ENCODE measurements around the gene LRRC4C.

Gene LRRC4C

GRCh38 chr11:40255457-40255856, 1204.0 kb downstream of the LRRC4C start:
- Histone ChIP-seq H3K4me3 (ENCODE audit: low read length) (no peak overlapping the region), H3K9ac (ENCODE audit: low read length) (no peak overlapping the region), H3K4me1 (ENCODE audit: control insufficient read depth, insufficient read depth, low read length) (no peaks in the 10 kb centered on the region), H3K36me3 (ENCODE audit: control insufficient read depth, insufficient read depth, low read length) (no peaks in the 10 kb centered on the region), H3K27ac (ENCODE audit: low read depth, low read length) (no peak overlapping the region), H3K27me3 (ENCODE audit: control insufficient read depth, insufficient read depth, low read length) (no peaks in the 10 kb centered on the region)

- Histone ChIP-seq H3K4me3 (ENCODE audit: low read length) (no peak overlapping the region), H3K27ac (ENCODE audit: low read depth, low read length) (no peak overlapping the region), H3K4me1 (ENCODE audit: control insufficient read depth, insufficient read depth, low read length) (no peaks in the 10 kb centered on the region), H3K27me3 (ENCODE audit: control insufficient read depth, insufficient read depth, low read length) (no peaks in the 10 kb centered on the region), H3K9ac (ENCODE audit: low read length) (no peak overlapping the region), H3K36me3 (ENCODE audit: control insufficient read depth, insufficient read depth, low read length) (no peaks in the 10 kb centered on the region)
Observed at GRCh38 chr11:40253166-40253565, 1206.3 kb downstream of the LRRC4C start.

GRCh38 chr11:40252236-40252635, 1207.2 kb downstream of the LRRC4C start:
- Histone ChIP-seq H3K36me3 (ENCODE audit: control insufficient read depth, insufficient read depth, low read length) (no peaks in the 10 kb centered on the region), H3K27me3 (ENCODE audit: control insufficient read depth, insufficient read depth, low read length) (no peaks in the 10 kb centered on the region), H3K27ac (ENCODE audit: low read depth, low read length) (no peak overlapping the region), H3K4me1 (ENCODE audit: control insufficient read depth, insufficient read depth, low read length) (no peaks in the 10 kb centered on the region), H3K4me3 (ENCODE audit: low read length) (no peak overlapping the region), H3K9ac (ENCODE audit: low read length) (no peak overlapping the region)

GRCh38 chr11:40246983-40247382, 1212.5 kb downstream of the LRRC4C start:
- no peaks in the 10 kb centered on the region for H3K27me3 ChIP-seq (ENCODE audit: control insufficient read depth, insufficient read depth, low read length)
- no peak overlapping the region for H3K9ac ChIP-seq (ENCODE audit: low read length)

GRCh38 chr11:40241524-40242051, 1217.9 kb downstream of the LRRC4C start:
- no peak overlapping the region for H3K4me3 ChIP-seq (ENCODE audit: low read length)
- H3K4me1 ChIP-seq (ENCODE audit: control insufficient read depth, insufficient read depth, low read length) = no peaks in the 10 kb centered on the region
- H3K27ac ChIP-seq (ENCODE audit: low read depth, low read length) = no peak overlapping the region
- no peak overlapping the region for H3K9ac ChIP-seq (ENCODE audit: low read length)
- H3K27me3 ChIP-seq (ENCODE audit: control insufficient read depth, insufficient read depth, low read length) = no peaks in the 10 kb centered on the region
- no peaks in the 10 kb centered on the region for H3K36me3 ChIP-seq (ENCODE audit: control insufficient read depth, insufficient read depth, low read length)

More at GRCh38 chr11:40246983-40247382, 1212.5 kb downstream of the LRRC4C start:
- Histone ChIP-seq H3K36me3 (ENCODE audit: control insufficient read depth, insufficient read depth, low read length) (no peaks in the 10 kb centered on the region), H3K4me3 (ENCODE audit: low read length) (no peak overlapping the region), H3K27ac (ENCODE audit: low read depth, low read length) (no peak overlapping the region), H3K4me1 (ENCODE audit: control insufficient read depth, insufficient read depth, low read length) (no peaks in the 10 kb centered on the region)

- Histone ChIP-seq H3K36me3 (ENCODE audit: control insufficient read depth, insufficient read depth, low read length) (no peaks in the 10 kb centered on the region), H3K4me1 (ENCODE audit: control insufficient read depth, insufficient read depth, low read length) (no peaks in the 10 kb centered on the region), H3K9ac (ENCODE audit: low read length) (no peak overlapping the region), H3K4me3 (ENCODE audit: low read length) (no peak overlapping the region), H3K27me3 (ENCODE audit: control insufficient read depth, insufficient read depth, low read length) (no peaks in the 10 kb centered on the region), H3K27ac (ENCODE audit: low read depth, low read length) (no peak overlapping the region)
Observed at GRCh38 chr11:40240284-40240683, 1219.2 kb downstream of the LRRC4C start.

GRCh38 chr11:40236526-40236925, 1222.9 kb downstream of the LRRC4C start:
- H3K9ac ChIP-seq (ENCODE audit: low read length) = no peak overlapping the region
- H3K4me1 ChIP-seq (ENCODE audit: control insufficient read depth, insufficient read depth, low read length) = no peaks in the 10 kb centered on the region
- no peak overlapping the region for H3K27ac ChIP-seq (ENCODE audit: low read depth, low read length)
- H3K4me3 ChIP-seq (ENCODE audit: low read length) = no peak overlapping the region
- H3K36me3 ChIP-seq (ENCODE audit: control insufficient read depth, insufficient read depth, low read length) = no peaks in the 10 kb centered on the region
- H3K27me3 ChIP-seq (ENCODE audit: control insufficient read depth, insufficient read depth, low read length) = no peaks in the 10 kb centered on the region

GRCh38 chr11:40235841-40236240, 1223.6 kb downstream of the LRRC4C start:
- Histone ChIP-seq H3K4me1 (ENCODE audit: control insufficient read depth, insufficient read depth, low read length) (no peaks in the 10 kb centered on the region), H3K36me3 (ENCODE audit: control insufficient read depth, insufficient read depth, low read length) (no peaks in the 10 kb centered on the region), H3K9ac (ENCODE audit: low read length) (no peak overlapping the region), H3K27me3 (ENCODE audit: control insufficient read depth, insufficient read depth, low read length) (no peaks in the 10 kb centered on the region), H3K4me3 (ENCODE audit: low read length) (no peak overlapping the region), H3K27ac (ENCODE audit: low read depth, low read length) (no peak overlapping the region)

- no peak overlapping the region for H3K4me3 ChIP-seq (ENCODE audit: low read length)
- no peaks in the 10 kb centered on the region for H3K36me3 ChIP-seq (ENCODE audit: control insufficient read depth, insufficient read depth, low read length)
Observed at GRCh38 chr11:40230821-40231220, 1228.6 kb downstream of the LRRC4C start.

GRCh38 chr11:40228662-40229061, 1230.8 kb downstream of the LRRC4C start:
- Histone ChIP-seq H3K27me3 (ENCODE audit: control insufficient read depth, insufficient read depth, low read length) (no peaks in the 10 kb centered on the region), H3K27ac (ENCODE audit: low read depth, low read length) (no peak overlapping the region)

More at GRCh38 chr11:40230821-40231220, 1228.6 kb downstream of the LRRC4C start:
- no peak overlapping the region for H3K9ac ChIP-seq (ENCODE audit: low read length)
- no peaks in the 10 kb centered on the region for H3K27me3 ChIP-seq (ENCODE audit: control insufficient read depth, insufficient read depth, low read length)
- no peaks in the 10 kb centered on the region for H3K4me1 ChIP-seq (ENCODE audit: control insufficient read depth, insufficient read depth, low read length)
- no peak overlapping the region for H3K27ac ChIP-seq (ENCODE audit: low read depth, low read length)

GRCh38 chr11:40227730-40228129, 1231.7 kb downstream of the LRRC4C start:
- no peaks in the 10 kb centered on the region for H3K27me3 ChIP-seq (ENCODE audit: control insufficient read depth, insufficient read depth, low read length)
- no peaks in the 10 kb centered on the region for H3K4me1 ChIP-seq (ENCODE audit: control insufficient read depth, insufficient read depth, low read length)
- H3K27ac ChIP-seq (ENCODE audit: low read depth, low read length) = no peak overlapping the region
- no peak overlapping the region for H3K4me3 ChIP-seq (ENCODE audit: low read length)
- H3K36me3 ChIP-seq (ENCODE audit: control insufficient read depth, insufficient read depth, low read length) = no peaks in the 10 kb centered on the region
- H3K9ac ChIP-seq (ENCODE audit: low read length) = no peak overlapping the region

More at GRCh38 chr11:40228662-40229061, 1230.8 kb downstream of the LRRC4C start:
- H3K4me1 ChIP-seq (ENCODE audit: control insufficient read depth, insufficient read depth, low read length) = no peaks in the 10 kb centered on the region
- no peak overlapping the region for H3K9ac ChIP-seq (ENCODE audit: low read length)
- H3K4me3 ChIP-seq (ENCODE audit: low read length) = no peak overlapping the region
- no peaks in the 10 kb centered on the region for H3K36me3 ChIP-seq (ENCODE audit: control insufficient read depth, insufficient read depth, low read length)

- H3K36me3 ChIP-seq (ENCODE audit: control insufficient read depth, insufficient read depth, low read length) = no peaks in the 10 kb centered on the region
- H3K27me3 ChIP-seq (ENCODE audit: control insufficient read depth, insufficient read depth, low read length) = no peaks in the 10 kb centered on the region
- H3K4me1 ChIP-seq (ENCODE audit: control insufficient read depth, insufficient read depth, low read length) = no peaks in the 10 kb centered on the region
- H3K4me3 ChIP-seq (ENCODE audit: low read length) = no peak overlapping the region
- no peak overlapping the region for H3K9ac ChIP-seq (ENCODE audit: low read length)
- H3K27ac ChIP-seq (ENCODE audit: low read depth, low read length) = no peak overlapping the region
Observed at GRCh38 chr11:40226654-40227053, 1232.8 kb downstream of the LRRC4C start.

- Histone ChIP-seq H3K27me3 (ENCODE audit: control insufficient read depth, insufficient read depth, low read length) (no peaks in the 10 kb centered on the region), H3K27ac (ENCODE audit: low read depth, low read length) (no peak overlapping the region), H3K9ac (ENCODE audit: low read length) (no peak overlapping the region)
Observed at GRCh38 chr11:40223596-40224330, 1235.7 kb downstream of the LRRC4C start.

More at GRCh38 chr11:40223596-40224330, 1235.7 kb downstream of the LRRC4C start:
- Histone ChIP-seq H3K4me1 (ENCODE audit: control insufficient read depth, insufficient read depth, low read length) (no peaks in the 10 kb centered on the region), H3K4me3 (ENCODE audit: low read length) (no peak overlapping the region), H3K36me3 (ENCODE audit: control insufficient read depth, insufficient read depth, low read length) (no peaks in the 10 kb centered on the region)
